CD14-positive monocyte (primary cell): ENCODE measurements around the gene ZSCAN10. TPM values are rescaled to one million over a fixed set of nuclear protein-coding genes. Genes with fewer than 3 reads are reported as not detected.

Experiments
- DNase-seq, 3 donors: peaks; one replicate each; pipeline ENCODE4 v3.0.0-alpha.2; 2011 to 2022
- H2AFZ ChIP-seq: 2 replicates; pipeline ENCODE4 v1.6.0; 2012; ENCODE audit warnings: mild to moderate bottlenecking, low read depth, low read length, inconsistent platforms; ENCODE audit not compliant: insufficient read depth, poor library complexity, severe bottlenecking
- H3K27ac ChIP-seq, 2 donors: 1 replicate in 1 of 2; 2 replicates in 1 of 2; pipeline ENCODE4 v1.5.1; 2012 to 2013; ENCODE audit warnings: low read length in 2 of 2, control low read depth in 1 of 2, inconsistent platforms in 1 of 2, low read depth in 1 of 2, mild to moderate bottlenecking in 1 of 2
- H3K27me3 ChIP-seq, 2 donors: one replicate each; pipeline versions ENCODE4 v1.6.0 to v1.6.1; 2011 to 2013; ENCODE audit warnings: low read length in 2 of 2; ENCODE audit not compliant: control insufficient read depth in 2 of 2, insufficient read depth in 2 of 2
- H3K36me3 ChIP-seq, 2 donors: replicated peaks in 1 of 2; 1 replicate in 1 of 2; 2 replicates in 1 of 2; pipeline versions ENCODE4 v1.5.1 to v1.6.1; 2012 to 2013; ENCODE audit warnings: low read length in 2 of 2, control low read depth in 1 of 2, inconsistent platforms in 1 of 2, mild to moderate bottlenecking in 1 of 2; ENCODE audit not compliant: insufficient read depth in 2 of 2, control insufficient read depth in 1 of 2
- H3K4me1 ChIP-seq, 2 donors: 1 replicate in 1 of 2; 2 replicates in 1 of 2; pipeline versions ENCODE4 v1.5.1 to v1.6.1; 2012 to 2013; ENCODE audit warnings: low read length in 2 of 2, control low read depth in 1 of 2, inconsistent platforms in 1 of 2, mild to moderate bottlenecking in 1 of 2, moderate library complexity in 1 of 2; ENCODE audit not compliant: insufficient read depth in 2 of 2, control insufficient read depth in 1 of 2
- H3K4me2 ChIP-seq: replicated peaks from 2 replicates; pipeline ENCODE3; 2012; ENCODE audit warnings: low read length, moderate library complexity, mild to moderate bottlenecking; ENCODE audit not compliant: poor library complexity, severe bottlenecking; ENCODE audit errors: extremely low read depth
- H3K4me3 ChIP-seq, 3 experiments: fragments of 200-600 bp in 1 of 3; sonication (generic) in 1 of 3; replicated peaks in 1 of 3; 1 replicate in 2 of 3; 2 replicates in 1 of 3; pipeline ENCODE4 v1.5.1; 2011 to 2013; ENCODE audit warnings: low read length in 3 of 3, mild to moderate bottlenecking in 3 of 3, control low read depth in 2 of 3, low read depth in 2 of 3, inconsistent platforms in 1 of 3, moderate library complexity in 1 of 3
- H3K79me2 ChIP-seq: 2 replicates; pipeline ENCODE4 v1.6.0; 2012; ENCODE audit warnings: mild to moderate bottlenecking, control low read depth, inconsistent platforms, low read length, moderate library complexity; ENCODE audit not compliant: insufficient read depth
- H3K9ac ChIP-seq: 2 replicates; pipeline ENCODE4 v1.6.0; 2017; ENCODE audit warnings: low read length, mild to moderate bottlenecking; ENCODE audit not compliant: insufficient read depth, poor library complexity, severe bottlenecking
- H3K9me3 ChIP-seq, 2 donors: replicated peaks in 1 of 2; 1 replicate in 1 of 2; 2 replicates in 1 of 2; pipeline versions ENCODE4 v1.5.1 to v1.6.1; 2012 to 2013; ENCODE audit warnings: low read length in 2 of 2, control low read depth in 1 of 2; ENCODE audit not compliant: control insufficient read depth in 1 of 2, insufficient read depth in 1 of 2
- H4K20me1 ChIP-seq: 2 replicates; pipeline ENCODE4 v1.6.0; 2012; ENCODE audit warnings: mild to moderate bottlenecking, low read length, control low read depth, moderate library complexity; ENCODE audit not compliant: insufficient read depth
- H3K27ac Mint-ChIP-seq, 7 donors: one replicate each; pipeline ENCODE4 v1.8.0; 2020; ENCODE audit warnings: mild to moderate bottlenecking in 7 of 7, mixed read lengths in 7 of 7, moderate library complexity in 6 of 7, inconsistent platforms in 2 of 7
- H3K27me3 Mint-ChIP-seq, 3 donors: one replicate each; pipeline ENCODE4 v1.8.0; 2021 to 2022; ENCODE audit warnings: low read depth in 3 of 3, mild to moderate bottlenecking in 3 of 3, mixed read lengths in 3 of 3, moderate library complexity in 3 of 3, inconsistent platforms in 1 of 3
- H3K36me3 Mint-ChIP-seq, 2 donors: one replicate each; pipeline ENCODE4 v1.8.0; 2020; ENCODE audit warnings: mixed read lengths in 2 of 2, inconsistent platforms in 1 of 2, mild to moderate bottlenecking in 1 of 2
- H3K4me1 Mint-ChIP-seq: one replicate; pipeline ENCODE4 v1.8.0; 2020; ENCODE audit warnings: mild to moderate bottlenecking, mixed read lengths
- H3K4me3 Mint-ChIP-seq, 2 donors: one replicate each; pipeline ENCODE4 v1.8.0; 2020; ENCODE audit warnings: mild to moderate bottlenecking in 2 of 2, mixed read lengths in 2 of 2, moderate library complexity in 1 of 2
- H3K9me3 Mint-ChIP-seq, 7 donors: one replicate each; pipeline ENCODE4 v1.8.0; 2020 to 2022; ENCODE audit warnings: mixed read lengths in 7 of 7, mild to moderate bottlenecking in 6 of 7, moderate library complexity in 6 of 7, inconsistent platforms in 2 of 7
- WGBS: methylation state at CpG from one replicate; pipeline ENCODE4 v1.1.5; 2013; ENCODE audit warnings: missing lambda C conversion rate; ENCODE audit not compliant: insufficient coverage; 5-methylcytosine and 5-hydroxymethylcytosine counted together
- intact Hi-C, 2 donors: fragments of 100-400 bp; cut with micrococcal nuclease; formaldehyde crosslinking; loops; one replicate each; pipeline versions ENCODE4 v1.15.0 to v1.15.1; 2023
- polyA plus RNA-seq, 3 donors: library from polyadenylated mRNA; depleted of rRNA in 1 of 3; unstranded in 2 of 3; stranded (reverse) in 1 of 3; fragments of 300-500 nt in 2 of 3; fragments of >200 nt in 1 of 3; fragmentation: Illumina TruSeq in 2 of 3; gene quantifications; 1 replicate in 2 of 3; 2 replicates in 1 of 3; pipeline ENCODE4 v1.2.3, GENCODE V29; 2012 to 2021
- TF ChIP-seq, protein P1 (sequence below): fragments of 200-600 bp; IDR thresholded peaks from one replicate; pipeline ENCODE4 v1.8.0; 2022; ENCODE audit warnings: antibody characterized with exemption, mild to moderate bottlenecking

Gene ZSCAN10
- polyA plus RNA-seq, 3 donors = 0.29 TPM; not detected in 2

GRCh38 chr16:3063625-3064386, 35.3 kb downstream of the ZSCAN10 start:
- H3K9me3 Mint-ChIP-seq = no peaks in the 10 kb centered on the region
- H3K9ac ChIP-seq = no peak overlapping the region
- intact Hi-C loops = loop anchor here in 1 of 2 donors (5.0 kb wide), 1 partner anchor 103 kb away; no protein-coding TSS in a partner anchor
- H3K4me3 Mint-ChIP-seq = no peak overlapping the region
- TF ChIP-seq, protein P1, sequence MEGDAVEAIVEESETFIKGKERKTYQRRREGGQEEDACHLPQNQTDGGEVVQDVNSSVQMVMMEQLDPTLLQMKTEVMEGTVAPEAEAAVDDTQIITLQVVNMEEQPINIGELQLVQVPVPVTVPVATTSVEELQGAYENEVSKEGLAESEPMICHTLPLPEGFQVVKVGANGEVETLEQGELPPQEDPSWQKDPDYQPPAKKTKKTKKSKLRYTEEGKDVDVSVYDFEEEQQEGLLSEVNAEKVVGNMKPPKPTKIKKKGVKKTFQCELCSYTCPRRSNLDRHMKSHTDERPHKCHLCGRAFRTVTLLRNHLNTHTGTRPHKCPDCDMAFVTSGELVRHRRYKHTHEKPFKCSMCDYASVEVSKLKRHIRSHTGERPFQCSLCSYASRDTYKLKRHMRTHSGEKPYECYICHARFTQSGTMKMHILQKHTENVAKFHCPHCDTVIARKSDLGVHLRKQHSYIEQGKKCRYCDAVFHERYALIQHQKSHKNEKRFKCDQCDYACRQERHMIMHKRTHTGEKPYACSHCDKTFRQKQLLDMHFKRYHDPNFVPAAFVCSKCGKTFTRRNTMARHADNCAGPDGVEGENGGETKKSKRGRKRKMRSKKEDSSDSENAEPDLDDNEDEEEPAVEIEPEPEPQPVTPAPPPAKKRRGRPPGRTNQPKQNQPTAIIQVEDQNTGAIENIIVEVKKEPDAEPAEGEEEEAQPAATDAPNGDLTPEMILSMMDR = no peak
- 100% methylated on average over 1 of the region's 8 CpGs for WGBS
- no peak overlapping the region for H3K4me3 ChIP-seq
- H3K36me3 Mint-ChIP-seq = no peaks in the 10 kb centered on the region
- no peaks in the 10 kb centered on the region for H3K79me2 ChIP-seq
- H3K27me3 ChIP-seq = no peaks in the 10 kb centered on the region
- no peak for DNase-seq
- H3K36me3 ChIP-seq = no peaks in the 10 kb centered on the region
- peaks cover 22% of the 10 kb centered on the region for H3K4me1 Mint-ChIP-seq
- no peaks in the 10 kb centered on the region for H3K9me3 ChIP-seq
- no peak overlapping the region for H3K27ac Mint-ChIP-seq
- H3K27ac ChIP-seq = no peak overlapping the region
- no peaks in the 10 kb centered on the region for H4K20me1 ChIP-seq
- H2AFZ ChIP-seq = no peak overlapping the region
- no peak overlapping the region for H3K4me2 ChIP-seq
- peaks cover 0 to 9% (median 0%) of the 10 kb centered on the region in 3 donors for H3K27me3 Mint-ChIP-seq
- peaks cover 22 to 27% of the 10 kb centered on the region in 2 donors for H3K4me1 ChIP-seq

- no peak overlapping the region for H3K4me3 ChIP-seq
- no peaks in the 10 kb centered on the region for H3K79me2 ChIP-seq
- H2AFZ ChIP-seq = no peak overlapping the region
- intact Hi-C loops = loop anchor here in 1 of 2 donors (5.0 kb wide), 1 partner anchor 105 kb away; no protein-coding TSS in a partner anchor
- DNase-seq = no peak
- H3K9me3 Mint-ChIP-seq = no peaks in the 10 kb centered on the region
- no peak overlapping the region for H3K27ac Mint-ChIP-seq
- no peaks in the 10 kb centered on the region for H4K20me1 ChIP-seq
- H3K27me3 ChIP-seq = no peaks in the 10 kb centered on the region
- H3K36me3 ChIP-seq = no peaks in the 10 kb centered on the region
- H3K9ac ChIP-seq = no peak overlapping the region
- peaks cover 34 to 39% of the 10 kb centered on the region in 2 donors for H3K4me1 ChIP-seq
- WGBS = 67% methylated on average over 1 of the region's 6 CpGs
- peaks cover 0 to 9% (median under 1%) of the 10 kb centered on the region in 3 donors for H3K27me3 Mint-ChIP-seq
- no peak overlapping the region for H3K27ac ChIP-seq
- H3K4me3 Mint-ChIP-seq = no peak overlapping the region
- H3K4me2 ChIP-seq = peak overlapping the region; percentile 17
- no peaks in the 10 kb centered on the region for H3K9me3 ChIP-seq
- peaks cover 23% of the 10 kb centered on the region for H3K4me1 Mint-ChIP-seq
- peaks cover under 1% of the 10 kb centered on the region in 2 donors for H3K36me3 Mint-ChIP-seq
- TF ChIP-seq, protein P1 = no peak
Observed at GRCh38 chr16:3062553-3062952, 36.5 kb downstream of the ZSCAN10 start.
